ENCODE results near the gene WFDC5. TPM values are rescaled to one million over a fixed set of nuclear protein-coding genes. Genes with fewer than 3 reads are reported as not detected.
A peak's percentile ranks its signal among the peaks of the same experiment; 100 is the strongest.

Gene WFDC5
- total RNA-seq, 1 donor from 2014 or later: not detected

GRCh38 chr20:45113865-45114264 lies 1.1 kb downstream of the WFDC5 start:
- H3K4me1 Mint-ChIP-seq: no peaks in the 10 kb centered on the region
- no peak overlapping the region for H3K4me3 Mint-ChIP-seq
- no peak overlapping the region for H3K27ac Mint-ChIP-seq (ENCODE audit: unreplicated experiment)
- no peak for DNase-seq (ENCODE audit: low read depth, low spot score)
- H3K36me3 Mint-ChIP-seq (ENCODE audit: low read depth): no peaks in the 10 kb centered on the region
- H3K9me3 Mint-ChIP-seq: no peaks in the 10 kb centered on the region
- peaks cover 33% of the 10 kb centered on the region for H3K27me3 Mint-ChIP-seq (ENCODE audit: low read depth)
- no peak for TF ChIP-seq CTCF (conservative IDR thresholded peaks at IDR 0.05)

- no peak for TF ChIP-seq CTCF (conservative IDR thresholded peaks at IDR 0.05)
- H3K9me3 Mint-ChIP-seq: no peaks in the 10 kb centered on the region
- no peaks in the 10 kb centered on the region for H3K4me1 Mint-ChIP-seq
- no peak overlapping the region for H3K4me3 Mint-ChIP-seq
- peaks cover 33% of the 10 kb centered on the region for H3K27me3 Mint-ChIP-seq (ENCODE audit: low read depth)
- DNase-seq (ENCODE audit: low read depth, low spot score): no peak
- H3K27ac Mint-ChIP-seq (ENCODE audit: unreplicated experiment): no peak overlapping the region
- no peaks in the 10 kb centered on the region for H3K36me3 Mint-ChIP-seq (ENCODE audit: low read depth)
These were observed 2.2 kb downstream of the WFDC5 start for GRCh38 chr20:45112754-45113153.

GRCh38 chr20:45111799-45112471 lies 3.0 kb downstream of the WFDC5 start:
- Mint-ChIP-seq H3K27me3 (ENCODE audit: low read depth) (peaks cover 34% of the 10 kb centered on the region), H3K4me1 (no peaks in the 10 kb centered on the region), H3K27ac (ENCODE audit: unreplicated experiment) (no peak overlapping the region), H3K9me3 (no peaks in the 10 kb centered on the region), H3K36me3 (ENCODE audit: low read depth) (no peaks in the 10 kb centered on the region), H3K4me3 (no peak overlapping the region)
- DNase-seq (ENCODE audit: low read depth, low spot score): peak; percentile 23
- peak; percentile 59 for TF ChIP-seq CTCF (conservative IDR thresholded peaks at IDR 0.05)

GRCh38 chr20:45111285-45111684 lies 3.7 kb downstream of the WFDC5 start:
- TF ChIP-seq CTCF (conservative IDR thresholded peaks at IDR 0.05): no peak
- Mint-ChIP-seq H3K4me1 (no peaks in the 10 kb centered on the region), H3K27me3 (ENCODE audit: low read depth) (peaks cover 37% of the 10 kb centered on the region), H3K9me3 (no peaks in the 10 kb centered on the region), H3K4me3 (no peak overlapping the region), H3K27ac (ENCODE audit: unreplicated experiment) (no peak overlapping the region), H3K36me3 (ENCODE audit: low read depth) (no peaks in the 10 kb centered on the region)
- DNase-seq (ENCODE audit: low read depth, low spot score): no peak

- no peak for TF ChIP-seq CTCF (conservative IDR thresholded peaks at IDR 0.05)
- no peaks in the 10 kb centered on the region for H3K4me1 Mint-ChIP-seq
- H3K27ac Mint-ChIP-seq (ENCODE audit: unreplicated experiment): no peak overlapping the region
- no peaks in the 10 kb centered on the region for H3K9me3 Mint-ChIP-seq
- DNase-seq (ENCODE audit: low read depth, low spot score): no peak
- peaks cover 36% of the 10 kb centered on the region for H3K27me3 Mint-ChIP-seq (ENCODE audit: low read depth)
- no peaks in the 10 kb centered on the region for H3K36me3 Mint-ChIP-seq (ENCODE audit: low read depth)
- no peak overlapping the region for H3K4me3 Mint-ChIP-seq
These were observed 4.7 kb downstream of the WFDC5 start for GRCh38 chr20:45110301-45110700.

All from neural crest cell (in vitro differentiated cells).